ENCODE data around the gene PRRT3. TPM values are rescaled to one million over a fixed set of nuclear protein-coding genes. Genes with fewer than 3 reads are reported as not detected.

Gene PRRT3
- total and polyA plus RNA-seq, 9 of the 15 experiments (the other 6 are each of a cell fraction or from before 2014, with no cell fraction given): 0.06 to 1.9 (median 1.2) TPM

GRCh38 chr3:9897408-9898372, 54.5 kb downstream of the PRRT3 start (continued):
- TF ChIP-seq THAP7 (CRISPR knock-in tag; IDR thresholded peaks at IDR 0.05) (no peak), CBFA2T3 (IDR thresholded peaks at IDR 0.05) (peak; percentile 63), CTBP1 (IDR thresholded peaks at IDR 0.05; ENCODE audit: borderline replicate concordance) (peak; percentile 50; the same call in 1 of the 2 replicates), NKRF (IDR thresholded peaks at IDR 0.05; ENCODE audit: borderline replicate concordance) (no peak), PHF8 (IDR thresholded peaks at IDR 0.05; ENCODE audit: borderline replicate concordance, low read length) (peak; percentile 20; the same call in 1 of the 2 replicates), E4F1 (CRISPR knock-in tag; IDR thresholded peaks at IDR 0.05; ENCODE audit: borderline replicate concordance) (no peak), ETV1 (tag; conservative IDR thresholded peaks at IDR 0.05; ENCODE audit: low read depth) (peak; percentile 84), YY1 (IDR thresholded peaks at IDR 0.05; ENCODE audit: borderline replicate concordance in 1 of 3, control insufficient read depth in 1 of 3, extremely low read depth in 1 of 3, insufficient read depth in 3 of 3, insufficient read length in 1 of 3, insufficient replicate concordance in 2 of 3, low read depth in 1 of 3, low read length in 2 of 3) (peak; percentile 64 to 95 (median 87)), CBX3 (IDR thresholded peaks at IDR 0.05; ENCODE audit: borderline replicate concordance in 1 of 2, low read length in 2 of 2) (peak in 1 of 2 experiments; percentile 89; a peak in 1 of 3 replicates), SMAD2 (IDR thresholded peaks at IDR 0.05; ENCODE audit: low read depth, low read length) (no peak), ZNF184 (CRISPR knock-in tag; IDR thresholded peaks at IDR 0.05) (no peak), PCBP2 (IDR thresholded peaks at IDR 0.05; ENCODE audit: low read depth, low read length, poor library complexity, severe bottlenecking) (no peak), CREB1 (IDR thresholded peaks at IDR 0.05) (no peak), CREB1 (CRISPR knock-in tag; IDR thresholded peaks at IDR 0.05) (0 out of 2 replicates have a peak, but pooled peaks have one; percentile 25), AFF4 (CRISPR knock-in tag; IDR thresholded peaks at IDR 0.05) (no peak)

All from K562 (cell line).